CD4-positive, alpha-beta T cell treated with Interleukin-17A for 1 hour (primary cell): ENCODE measurements around the gene TPD52L2.
"Not testable (repeated sequence)": the region's sequence is repeated elsewhere in the genome, so short reads cannot be mapped to it uniquely, and the experiment has no call there.

Source experiments
- DNase-seq: peaks from one replicate; pipeline ENCODE4 v3.0.0-alpha.2; 2020

Gene TPD52L2

DNA sequence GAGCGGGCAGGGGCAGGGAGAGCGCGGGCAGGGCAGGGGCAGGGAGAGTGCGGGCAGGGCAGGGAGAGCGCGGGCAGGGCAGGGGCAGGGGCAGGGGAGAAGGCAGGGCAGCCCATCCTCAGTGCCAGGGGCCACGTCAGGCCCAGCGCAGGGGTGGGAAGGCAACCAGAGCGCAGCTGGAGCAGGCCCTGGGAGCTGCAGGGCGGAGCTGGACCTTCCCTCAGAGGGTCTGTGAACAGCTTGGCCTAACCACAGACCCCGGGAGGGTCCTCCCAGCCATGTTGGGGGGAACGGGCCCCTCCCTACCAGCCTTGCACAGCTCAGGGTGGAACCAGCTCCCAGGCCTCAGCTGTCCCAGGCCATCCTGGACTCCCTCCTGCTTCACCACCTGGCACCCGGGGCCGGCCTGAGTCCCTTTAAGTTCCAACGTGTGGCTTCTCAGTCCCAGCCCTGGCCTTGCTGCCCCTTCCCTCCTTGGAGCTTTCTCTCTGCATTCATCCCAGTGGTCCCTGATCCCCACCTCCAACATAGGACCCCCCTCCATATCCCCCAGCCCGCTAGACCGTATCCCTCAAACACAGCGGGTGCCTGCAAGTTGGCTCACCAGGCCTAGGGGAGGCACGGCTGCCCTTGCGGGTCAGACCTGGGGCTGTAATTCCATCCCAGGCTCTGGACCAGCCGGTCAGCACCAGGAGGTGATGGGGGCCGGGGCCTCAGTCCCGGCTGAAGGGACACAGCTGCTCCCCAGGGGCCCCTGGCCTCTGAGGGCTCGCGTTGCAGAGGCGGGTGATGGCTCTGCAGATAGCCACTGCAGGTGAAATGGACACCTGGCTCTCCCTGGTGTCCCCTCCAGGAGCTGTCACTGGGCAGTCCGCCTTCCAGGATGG is 28.4 kb upstream of the TPD52L2 start:
- DNase-seq: no peak

DNA sequence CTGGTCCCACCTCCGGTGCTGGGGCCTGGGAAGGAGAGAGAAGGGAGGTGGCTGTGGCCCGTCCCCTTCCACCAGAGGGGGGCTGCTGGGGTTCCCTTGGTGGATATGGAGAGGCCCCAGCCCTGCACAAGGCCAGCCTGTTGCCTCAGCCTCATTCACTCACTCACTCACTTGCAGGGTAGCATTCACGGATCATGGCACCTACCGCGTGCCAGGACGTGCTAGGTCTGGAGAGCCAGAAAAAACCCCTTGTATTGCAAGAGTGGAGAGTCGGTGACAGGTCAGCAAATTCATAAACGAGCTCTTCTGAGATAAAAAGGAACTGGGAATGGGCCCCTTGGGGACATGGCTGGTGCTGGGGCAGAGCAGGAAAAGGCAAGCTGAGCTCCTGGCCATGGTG is 27.6 kb upstream of the TPD52L2 start:
- DNase-seq: no peak

DNA sequence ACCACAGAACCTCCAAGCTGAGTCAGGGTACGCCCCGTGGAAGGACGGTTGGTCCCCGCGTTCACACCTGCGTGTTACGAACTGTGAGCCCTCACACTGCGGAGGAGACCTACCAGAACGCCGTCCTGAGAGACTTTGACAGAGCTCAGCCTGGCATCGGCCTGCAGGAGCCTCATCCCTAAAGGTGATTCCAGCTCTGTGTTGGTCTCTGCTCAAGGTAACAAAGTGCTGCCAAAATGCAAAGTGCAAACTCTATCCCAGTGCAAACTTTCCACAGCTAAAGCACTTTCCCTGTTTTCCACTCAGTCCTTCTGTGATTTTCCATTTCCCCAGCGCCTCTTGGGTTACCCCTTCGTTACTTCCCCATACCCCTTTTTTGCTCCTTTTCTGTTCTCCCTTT is 25.4 kb upstream of the TPD52L2 start:
- DNase-seq: no peak

DNA sequence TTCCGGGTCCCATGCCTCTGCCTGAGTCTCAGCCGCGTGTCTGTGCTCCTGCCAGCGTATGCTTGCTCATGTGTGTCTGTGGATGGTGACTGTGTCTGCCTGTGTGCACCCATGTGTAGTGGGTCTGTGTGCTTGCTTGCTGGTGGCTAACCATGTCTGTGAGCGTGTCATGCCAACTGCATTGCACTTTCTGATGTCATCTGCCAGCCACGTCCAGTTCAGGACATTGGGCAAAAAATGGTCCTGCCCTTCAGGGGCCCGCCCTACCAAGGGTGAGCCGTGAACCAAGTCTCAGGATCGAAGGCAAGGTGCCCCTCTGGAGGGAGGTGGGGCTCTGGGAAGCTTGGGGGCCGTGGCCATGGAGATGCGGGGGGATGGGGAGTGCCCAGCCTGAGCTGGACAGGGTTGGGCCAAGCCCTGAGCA is 24.7 kb upstream of the TPD52L2 start:
- no peak for DNase-seq

DNA sequence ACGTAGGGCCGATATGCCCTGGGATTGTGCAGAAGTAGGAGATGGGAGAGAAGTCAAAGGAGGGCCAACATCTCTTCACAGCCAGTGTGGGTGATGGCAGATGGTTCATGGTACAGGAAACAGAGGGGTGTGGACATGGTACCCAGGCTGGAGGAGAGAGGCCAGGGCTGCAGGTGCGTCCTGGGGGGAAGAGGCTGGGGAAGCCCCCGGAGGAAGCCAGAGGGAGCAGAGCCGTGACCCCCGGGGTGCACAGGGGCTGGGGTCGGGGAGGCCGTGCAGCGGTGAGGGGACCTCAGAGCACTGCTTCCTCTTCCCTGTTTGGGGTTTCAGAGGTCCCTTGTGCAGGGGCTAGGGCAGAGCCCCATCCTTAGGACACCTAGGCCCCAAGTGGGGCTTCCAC is 22.8 kb upstream of the TPD52L2 start:
- no peak for DNase-seq

DNA sequence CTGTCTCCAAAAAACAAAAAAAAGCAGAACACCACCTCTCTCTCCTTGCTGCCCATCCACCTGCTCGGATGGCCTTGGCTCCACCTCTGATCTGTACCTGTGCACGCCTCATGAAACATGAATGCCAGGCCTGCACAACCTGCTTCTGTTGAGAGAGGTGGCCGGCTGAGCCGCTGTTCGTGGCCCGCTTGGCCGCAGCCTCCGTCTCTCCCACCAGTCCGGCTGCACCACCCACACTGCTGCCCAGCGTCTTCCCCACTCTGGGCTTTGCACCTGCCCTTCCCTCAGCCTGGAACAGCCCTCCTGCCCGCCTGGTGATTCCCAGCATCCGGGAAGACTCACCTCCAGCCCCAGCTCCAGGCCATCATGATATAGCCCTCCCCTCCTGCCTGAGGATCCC is 21.8 kb upstream of the TPD52L2 start:
- no peak for DNase-seq

DNA sequence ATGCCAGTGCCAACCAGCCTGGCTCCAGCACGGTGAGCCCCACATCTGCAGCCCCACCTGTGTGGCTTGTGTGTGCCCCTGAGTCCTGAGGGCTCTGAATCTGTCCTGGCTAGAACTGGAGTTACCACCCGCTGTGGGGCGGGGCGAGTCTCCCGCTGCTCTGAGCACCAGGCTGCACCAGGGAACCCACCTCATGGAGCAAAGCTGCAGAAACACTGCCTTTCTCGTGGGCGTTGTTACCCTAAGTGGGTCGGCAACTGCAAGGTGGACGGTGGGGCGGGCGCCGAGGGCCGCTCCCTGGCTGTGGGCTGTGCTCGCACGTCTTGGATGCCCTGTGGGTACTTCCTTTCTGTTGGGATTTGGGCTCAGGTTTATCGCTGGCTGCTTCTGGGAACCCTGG is 21.3 kb upstream of the TPD52L2 start:
- no peak for DNase-seq

DNA sequence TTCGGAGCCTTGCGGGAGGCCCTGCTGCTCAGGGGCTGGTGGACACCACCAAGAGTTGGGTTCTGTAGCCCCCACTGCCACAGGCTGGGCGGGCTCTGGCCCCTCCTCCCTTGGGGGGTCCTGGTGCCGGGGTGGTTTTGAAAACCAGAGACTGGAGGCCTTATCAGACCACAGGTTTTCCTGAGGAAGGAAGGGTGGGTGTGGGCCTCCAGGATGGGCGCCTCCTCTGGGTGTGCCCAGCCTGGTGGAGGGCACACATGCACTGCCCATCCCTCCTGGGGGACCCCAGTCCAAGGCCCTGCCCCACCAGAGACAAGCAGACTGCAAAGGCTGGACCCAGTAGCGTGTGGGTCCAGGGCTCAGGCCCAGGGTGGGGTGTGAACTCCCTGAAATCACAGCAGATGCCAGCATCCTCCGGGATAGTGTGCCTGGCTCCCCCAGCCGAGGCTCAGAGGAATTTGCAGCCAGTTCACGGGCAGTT is 20.5 kb upstream of the TPD52L2 start:
- DNase-seq: no peak

DNA sequence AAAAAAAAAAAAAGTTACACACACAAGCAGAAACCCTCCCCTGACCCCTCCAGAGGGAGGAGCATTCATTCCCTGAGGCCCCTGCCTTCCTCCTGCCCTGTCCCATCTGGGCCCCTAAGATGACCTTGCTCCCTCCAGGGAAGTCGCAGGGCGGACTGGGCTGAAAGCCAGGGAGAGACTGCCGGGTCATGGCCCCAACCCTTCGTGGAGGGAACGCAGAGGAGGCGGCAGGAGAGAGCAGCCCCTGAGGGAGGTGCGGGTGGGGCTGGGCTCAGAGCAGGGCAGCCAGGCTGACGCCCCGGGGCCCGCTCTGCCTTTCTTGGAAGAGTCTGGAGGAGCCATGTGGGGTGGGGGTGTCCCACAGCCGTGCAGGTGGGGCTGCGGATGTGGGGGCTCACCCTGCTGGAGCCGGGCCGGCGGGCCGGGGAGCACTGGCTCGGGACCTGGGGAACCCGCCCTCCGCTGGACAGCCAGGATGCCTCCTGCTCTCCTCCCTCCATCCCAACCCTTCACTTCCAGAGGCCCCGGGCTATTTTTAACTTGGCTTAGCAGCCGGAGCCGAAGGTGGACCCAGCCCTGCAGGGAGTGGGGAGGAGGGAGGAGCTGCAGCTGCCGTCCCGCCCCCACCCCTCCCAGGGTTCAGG is 18.8 kb upstream of the TPD52L2 start:
- no peak for DNase-seq

DNA sequence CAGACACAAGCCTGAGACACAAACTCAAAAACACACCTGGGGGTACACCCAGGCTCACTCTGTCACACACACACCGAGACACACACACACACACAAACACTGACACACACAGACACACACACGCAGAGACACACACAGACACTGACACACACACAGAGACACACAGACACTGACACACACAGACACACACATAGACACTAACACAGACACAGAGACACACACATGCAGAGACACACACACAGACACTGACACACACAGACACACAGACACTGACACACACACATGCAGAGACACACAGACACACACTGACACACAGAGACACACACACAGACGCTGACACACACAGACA is 18.2 kb upstream of the TPD52L2 start:
- DNase-seq: no peak

DNA sequence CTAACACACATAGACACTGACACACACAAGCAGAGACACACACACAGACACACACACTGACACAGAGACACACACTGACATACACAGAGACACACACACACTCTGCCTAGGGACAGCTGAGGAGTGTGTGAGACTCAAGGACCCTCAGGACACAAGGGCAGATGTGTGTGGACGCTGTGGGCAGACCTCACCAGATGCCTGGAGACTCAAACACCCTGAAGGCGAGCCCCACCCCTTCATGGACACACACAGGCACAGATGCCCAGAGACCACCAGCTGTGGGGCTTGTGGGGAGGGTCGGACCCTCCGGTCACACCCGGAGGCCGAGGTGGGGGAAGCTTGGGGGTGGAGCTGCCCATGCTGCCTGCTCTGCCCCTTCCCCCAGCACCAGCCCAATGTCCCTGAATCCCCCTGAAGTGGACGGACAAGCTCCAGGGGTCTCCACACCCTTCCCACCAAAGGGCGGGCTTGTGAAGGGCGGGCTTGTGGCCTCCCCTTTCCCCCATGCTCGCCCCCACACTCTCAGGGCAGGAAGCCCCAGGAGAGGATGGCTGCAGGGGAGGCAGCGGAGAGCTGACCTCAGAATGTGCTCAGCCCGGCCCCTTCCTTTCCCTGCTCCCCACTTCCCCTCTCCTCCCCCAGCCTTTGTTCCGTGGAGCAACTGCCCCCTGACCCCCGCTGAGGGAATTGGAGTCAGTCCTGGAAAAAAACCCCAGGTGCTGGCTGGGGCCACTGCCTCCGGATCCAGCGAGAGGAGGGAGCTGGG is 17.6 kb upstream of the TPD52L2 start:
- DNase-seq: no peak

DNA sequence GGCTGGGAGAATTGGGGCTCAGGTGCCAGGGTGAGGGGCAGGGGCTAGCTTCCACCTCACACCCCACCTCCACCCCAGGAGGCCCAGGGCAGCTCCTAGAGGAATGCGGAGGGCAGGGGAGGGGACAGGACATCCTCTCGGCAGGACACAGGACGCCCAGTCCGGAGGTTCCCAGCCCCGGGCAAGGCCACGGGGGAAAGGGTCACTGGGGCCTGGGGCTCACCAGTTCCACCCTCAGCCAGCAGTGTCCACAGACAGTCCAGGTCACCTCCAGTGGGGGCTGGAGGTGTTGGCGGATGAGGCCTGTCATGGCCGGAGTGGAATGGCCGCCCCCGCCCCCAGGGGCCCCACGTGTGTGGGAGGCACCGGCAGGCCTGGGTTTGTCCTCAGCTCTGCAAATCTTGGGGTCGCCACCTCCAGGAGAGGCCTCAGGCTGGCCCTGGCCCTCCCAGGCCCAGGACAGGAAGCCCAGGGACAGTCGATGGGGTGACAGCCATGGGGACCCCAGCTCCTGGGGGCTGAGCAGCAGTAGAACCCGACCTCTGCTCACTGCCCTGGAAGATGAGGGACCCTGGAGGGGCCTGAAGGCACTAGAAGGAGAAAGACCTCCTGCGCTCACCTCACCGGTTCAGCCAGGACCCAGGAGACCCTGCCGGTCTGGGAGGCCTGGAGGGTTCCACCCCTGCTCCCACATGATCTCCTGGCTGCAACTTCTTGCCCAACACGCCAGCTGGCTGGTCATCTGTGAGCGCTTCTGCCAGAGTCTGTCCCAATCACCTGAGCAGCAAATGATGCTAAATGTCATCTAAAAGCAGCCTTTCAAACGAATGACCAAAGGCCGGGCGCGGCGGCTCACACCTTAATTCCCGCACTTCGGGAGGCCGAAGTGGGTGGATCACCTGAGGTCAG is 16.8 kb upstream of the TPD52L2 start:
- no peak for DNase-seq

DNA sequence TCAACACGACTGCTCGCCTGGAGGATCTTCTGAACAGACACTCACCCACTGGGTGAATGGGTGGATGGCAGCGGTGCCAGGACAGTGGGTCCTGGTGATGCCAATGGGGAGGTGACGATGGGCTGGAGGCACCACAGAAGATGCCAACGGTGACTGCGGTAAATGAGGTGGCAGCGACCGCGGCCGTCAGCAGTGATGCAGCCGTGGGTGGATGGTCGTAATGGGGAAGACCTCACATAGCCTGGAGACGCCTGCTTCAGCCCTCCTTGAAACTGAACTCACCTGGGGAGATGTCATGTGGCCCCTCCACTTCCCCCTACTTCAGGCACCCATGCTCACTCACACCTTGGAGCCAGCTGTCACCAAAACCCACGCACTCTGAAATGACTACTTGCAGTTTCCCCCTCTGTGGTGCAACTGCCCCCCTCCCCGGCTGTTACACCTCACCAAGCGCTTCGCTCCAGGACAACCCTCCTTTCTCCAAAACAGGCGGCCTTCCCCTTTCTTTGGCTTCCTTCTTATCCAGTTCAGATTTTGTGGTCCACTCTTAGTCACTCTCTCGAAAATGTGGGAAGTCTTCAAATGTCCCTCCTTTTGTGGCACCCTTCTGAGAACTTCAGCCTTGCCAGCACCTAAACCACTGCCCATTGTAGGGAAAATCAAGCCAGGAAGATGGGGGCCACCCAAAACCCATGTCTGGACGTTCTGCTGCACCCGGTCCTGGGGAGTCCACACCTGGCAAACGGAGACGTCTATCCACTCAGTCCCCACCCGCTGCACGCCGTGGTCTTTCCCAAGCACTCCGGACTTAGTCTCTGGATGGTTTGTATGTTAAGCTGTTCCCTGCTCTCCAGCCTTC is 14.2 kb upstream of the TPD52L2 start:
- no peak for DNase-seq

DNA sequence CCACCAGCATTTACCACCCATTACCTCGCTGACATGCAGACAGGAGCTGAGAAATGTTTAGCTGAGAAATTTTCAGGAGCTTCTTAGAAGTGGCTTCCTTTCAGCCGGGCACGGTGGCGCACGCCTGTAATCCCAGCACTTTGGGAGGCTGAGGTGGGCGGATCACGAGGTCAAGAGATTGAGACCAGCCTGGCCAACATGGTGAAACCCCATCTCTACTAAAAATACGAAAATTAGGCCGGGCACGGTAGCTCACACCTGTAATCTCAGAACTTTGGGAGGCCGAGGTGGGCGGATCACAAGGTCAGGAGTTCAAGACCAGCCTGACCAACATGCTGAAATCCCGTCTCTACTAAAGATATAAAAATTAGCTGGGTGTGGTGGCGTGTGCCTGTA is 13.5 kb upstream of the TPD52L2 start:
- DNase-seq: not testable (repeated sequence)

DNA sequence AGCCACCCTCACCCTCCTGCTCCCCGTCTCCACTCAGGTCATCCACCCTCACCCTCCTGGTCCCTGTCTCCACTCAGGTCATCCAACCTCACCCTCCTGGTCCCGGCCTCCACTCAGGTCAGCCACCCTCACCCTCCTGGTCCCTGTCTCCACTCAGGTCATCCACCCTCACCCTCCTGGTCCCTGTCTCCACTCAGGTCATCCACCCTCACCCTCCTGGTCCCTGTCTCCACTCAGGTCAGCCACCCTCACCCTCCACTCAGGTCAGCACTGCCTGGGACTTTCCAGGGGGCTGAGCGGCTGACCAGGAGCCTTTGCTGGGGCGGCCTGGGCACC is 11.4 kb upstream of the TPD52L2 start:
- DNase-seq: not testable (repeated sequence)

DNA sequence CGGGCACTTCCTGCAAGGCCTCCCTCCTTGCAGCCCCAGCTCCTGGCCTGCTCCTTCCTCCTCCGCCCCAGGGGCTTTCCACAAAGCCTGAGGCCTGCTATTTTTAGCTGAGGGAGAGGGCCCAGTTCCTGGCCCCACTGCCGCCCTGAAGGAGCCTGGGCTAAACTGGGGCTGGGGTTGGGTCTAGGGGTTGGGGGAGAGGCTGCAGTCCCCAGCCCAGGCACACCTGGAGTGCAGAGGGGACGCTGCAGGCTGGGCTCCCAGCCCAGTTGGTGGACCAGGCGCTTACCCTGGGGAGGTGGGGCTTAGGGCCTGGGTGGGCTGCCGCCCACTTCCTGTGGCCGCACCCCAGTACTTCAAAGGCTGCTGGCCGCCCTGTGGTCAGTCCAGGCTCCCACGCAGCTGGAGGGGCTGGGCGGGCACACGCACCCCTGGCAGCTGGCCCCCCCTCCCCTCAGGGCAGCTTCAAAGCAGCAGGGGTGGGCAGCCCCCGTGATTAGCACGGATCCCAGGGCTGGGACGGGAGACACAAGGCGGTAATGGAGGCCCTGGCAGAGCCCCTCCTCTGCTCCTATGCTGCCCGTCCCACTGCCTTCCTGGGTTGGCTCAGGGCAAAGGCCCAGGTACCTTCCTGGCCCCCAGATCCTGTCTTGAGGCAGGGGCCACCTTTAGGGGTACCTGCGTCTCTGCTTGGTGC is 10.9 kb upstream of the TPD52L2 start:
- no peak for DNase-seq

DNA sequence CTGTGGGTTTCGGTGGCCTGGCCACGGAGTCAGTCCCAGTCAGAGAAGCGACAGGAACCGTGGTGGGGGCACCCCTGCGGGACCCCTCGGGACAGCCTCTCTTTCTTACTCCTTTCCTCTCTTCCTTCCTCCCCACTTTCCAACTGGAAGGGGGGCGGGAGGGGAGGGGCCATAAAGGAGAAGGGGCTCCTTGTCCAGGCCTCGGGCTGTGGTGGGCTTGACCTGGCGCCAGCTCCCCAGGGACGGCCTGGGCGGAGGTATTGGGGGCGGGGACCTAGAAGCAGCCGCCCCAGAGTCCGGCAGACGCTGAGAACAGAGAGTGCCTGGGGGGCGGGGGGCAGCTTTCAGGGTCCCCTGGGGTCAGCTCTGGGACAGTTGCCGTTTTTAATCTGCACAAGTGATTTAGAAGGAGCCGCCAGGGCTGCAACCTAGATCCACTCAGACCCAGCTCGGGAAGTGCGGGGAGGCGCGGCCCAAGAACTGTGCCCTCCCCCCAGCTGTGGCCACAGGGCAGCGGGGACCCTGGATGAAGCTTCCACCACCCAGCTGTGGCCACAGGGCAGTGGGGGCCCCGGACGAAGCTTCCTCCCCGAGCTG is 10.2 kb upstream of the TPD52L2 start:
- DNase-seq: no peak

DNA sequence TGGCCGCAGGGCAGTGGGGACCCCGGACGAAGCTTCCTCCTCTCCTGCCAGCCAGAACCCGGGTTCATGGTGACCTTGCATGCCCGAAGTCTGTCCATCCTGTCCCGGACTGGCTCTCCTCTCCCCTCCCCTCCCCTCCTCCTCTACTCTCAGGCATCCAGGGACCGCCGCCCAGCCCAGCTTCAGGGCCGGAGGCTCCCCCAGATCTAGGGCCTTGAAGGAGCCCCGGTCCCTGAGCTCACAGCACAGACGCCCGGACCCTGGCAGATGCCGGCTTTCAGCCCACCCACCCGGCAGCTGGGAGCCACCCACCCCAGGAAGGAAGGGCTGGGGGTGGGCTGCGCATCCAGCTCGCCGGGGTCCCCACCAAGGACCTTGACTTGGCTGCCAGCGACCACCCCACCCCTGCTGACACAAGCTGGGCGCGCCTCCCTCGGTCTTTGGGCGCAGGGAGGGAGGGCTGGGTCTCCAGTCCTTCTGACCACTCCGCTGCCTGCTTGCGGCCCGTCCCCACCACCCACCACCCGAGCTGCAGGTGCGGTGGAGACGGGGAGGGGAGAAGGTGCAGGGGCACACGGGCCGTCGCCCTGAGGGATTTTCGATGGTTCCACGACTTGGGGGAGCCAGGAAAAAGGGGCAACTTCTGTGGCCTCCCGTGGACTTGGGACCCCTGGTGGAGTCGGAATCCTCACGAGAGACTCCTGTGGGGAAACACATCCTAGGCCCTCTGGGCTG is 9.5 kb upstream of the TPD52L2 start:
- no peak for DNase-seq

DNA sequence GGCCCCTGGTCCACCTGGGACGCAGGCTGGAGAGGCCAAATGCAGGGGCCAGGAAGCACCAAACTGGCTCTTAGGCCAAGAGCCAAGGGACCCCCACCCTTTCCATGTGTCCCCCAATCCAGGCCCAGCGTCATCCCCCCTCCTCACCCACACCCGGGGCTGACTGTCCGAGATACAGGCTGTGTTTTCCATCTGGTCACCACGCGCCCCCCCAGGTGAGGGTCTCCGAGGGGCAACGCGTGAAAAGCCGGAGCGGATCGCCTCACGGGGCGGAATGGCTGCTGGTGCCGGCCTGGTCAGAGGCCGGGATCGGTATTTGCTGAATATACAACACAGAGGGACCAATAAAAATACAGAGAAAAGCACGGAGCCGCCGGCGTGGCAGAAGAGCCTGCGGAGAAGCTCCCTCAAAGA is 9.0 kb upstream of the TPD52L2 start:
- no peak for DNase-seq
